GM21381 (cell line): ENCODE data around the gene TUBA1C.
"Not testable (repeated sequence)": the region's sequence is repeated elsewhere in the genome, so short reads cannot be mapped to it uniquely, and the experiment has no call there.

Experiments
- ATAC-seq: cut with Tn5 transposase; IDR thresholded peaks from one replicate; pipeline ENCODE4 v1.9.1; 2021; ENCODE audit warnings: mild to moderate bottlenecking, moderate library complexity; ENCODE audit not compliant: unreplicated experiment

Gene TUBA1C

GRCh38 chr12:49282740-49283375, 18.0 kb downstream of the TUBA1C start:
- ATAC-seq, result not testable (repeated sequence)

GRCh38 chr12:49283541-49284429, 18.9 kb downstream of the TUBA1C start:
- no peak for ATAC-seq

- ATAC-seq, result no peak
Measured at GRCh38 chr12:49284672-49285071, 19.8 kb downstream of the TUBA1C start.

- ATAC-seq, result no peak
Measured at GRCh38 chr12:49287876-49288275, 23.0 kb downstream of the TUBA1C start.

- no peak for ATAC-seq
Measured at GRCh38 chr12:49288412-49288853, 23.6 kb downstream of the TUBA1C start.

GRCh38 chr12:49288922-49289555, 24.2 kb downstream of the TUBA1C start:
- ATAC-seq, result no peak

- no peak for ATAC-seq
Measured at GRCh38 chr12:49292729-49293055, 27.8 kb downstream of the TUBA1C start.

GRCh38 chr12:49293056-49293956, 28.4 kb downstream of the TUBA1C start:
- no peak for ATAC-seq

DNA sequence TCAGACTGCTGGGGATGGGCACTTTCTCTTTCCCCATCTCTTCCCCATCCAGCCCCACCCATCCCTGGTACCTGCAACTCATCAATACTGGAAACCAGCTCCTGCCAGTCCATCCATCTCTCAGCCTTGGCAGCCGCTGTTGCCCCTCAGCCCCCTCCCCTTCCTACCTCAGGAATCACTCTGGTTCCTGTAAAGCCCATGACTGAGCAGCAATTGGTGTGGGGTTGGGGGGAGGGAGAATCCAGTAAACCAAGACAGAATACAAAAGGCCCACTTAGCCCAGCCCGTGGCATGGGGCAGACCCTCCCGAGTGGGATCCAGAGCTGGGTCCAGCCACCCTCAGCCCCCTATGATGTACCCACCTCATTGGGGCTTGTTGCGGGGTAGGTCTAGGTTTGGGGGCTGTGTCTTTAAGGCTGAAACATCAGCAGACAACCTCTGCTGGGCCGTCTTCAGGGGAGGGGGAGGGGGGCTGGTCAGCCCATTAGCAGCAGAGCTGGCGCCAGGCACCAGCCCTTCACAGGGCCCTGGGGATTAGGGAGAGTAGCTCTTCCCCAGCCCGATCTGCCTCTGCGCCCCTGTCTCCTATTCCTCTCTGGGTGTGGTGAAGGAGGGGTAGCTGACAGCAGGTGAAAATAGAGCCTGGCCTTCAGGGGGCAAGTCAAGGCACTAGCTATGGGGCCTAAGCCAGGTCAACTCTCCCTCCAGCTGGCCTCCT, 29.4 kb downstream of the TUBA1C start:
- no peak for ATAC-seq

DNA sequence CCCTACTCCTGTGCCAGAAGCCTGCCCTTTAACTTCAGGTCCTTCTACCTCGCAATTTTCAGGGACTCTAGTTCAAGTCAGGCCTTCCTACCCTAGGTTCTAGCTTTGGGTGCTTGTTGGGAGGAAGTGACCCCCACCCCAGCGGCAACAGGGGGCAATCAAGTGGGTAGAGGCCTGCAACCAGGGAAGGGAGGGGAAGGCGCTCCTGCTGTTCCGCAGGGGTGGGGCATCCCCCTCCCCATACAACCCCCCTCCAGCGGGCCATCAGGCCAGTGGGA, 29.9 kb downstream of the TUBA1C start:
- no peak for ATAC-seq

- ATAC-seq, result no peak
Measured at GRCh38 chr12:49295082-49295936, 30.4 kb downstream of the TUBA1C start, which contains the start of gene PRPH. Gene PRPH (plus strand): TSS chr12:49295147. CDS start chr12:49295201, 54 bp downstream.

GRCh38 chr12:49296034-49296835, 31.4 kb downstream of the TUBA1C start:
- no peak for ATAC-seq

DNA sequence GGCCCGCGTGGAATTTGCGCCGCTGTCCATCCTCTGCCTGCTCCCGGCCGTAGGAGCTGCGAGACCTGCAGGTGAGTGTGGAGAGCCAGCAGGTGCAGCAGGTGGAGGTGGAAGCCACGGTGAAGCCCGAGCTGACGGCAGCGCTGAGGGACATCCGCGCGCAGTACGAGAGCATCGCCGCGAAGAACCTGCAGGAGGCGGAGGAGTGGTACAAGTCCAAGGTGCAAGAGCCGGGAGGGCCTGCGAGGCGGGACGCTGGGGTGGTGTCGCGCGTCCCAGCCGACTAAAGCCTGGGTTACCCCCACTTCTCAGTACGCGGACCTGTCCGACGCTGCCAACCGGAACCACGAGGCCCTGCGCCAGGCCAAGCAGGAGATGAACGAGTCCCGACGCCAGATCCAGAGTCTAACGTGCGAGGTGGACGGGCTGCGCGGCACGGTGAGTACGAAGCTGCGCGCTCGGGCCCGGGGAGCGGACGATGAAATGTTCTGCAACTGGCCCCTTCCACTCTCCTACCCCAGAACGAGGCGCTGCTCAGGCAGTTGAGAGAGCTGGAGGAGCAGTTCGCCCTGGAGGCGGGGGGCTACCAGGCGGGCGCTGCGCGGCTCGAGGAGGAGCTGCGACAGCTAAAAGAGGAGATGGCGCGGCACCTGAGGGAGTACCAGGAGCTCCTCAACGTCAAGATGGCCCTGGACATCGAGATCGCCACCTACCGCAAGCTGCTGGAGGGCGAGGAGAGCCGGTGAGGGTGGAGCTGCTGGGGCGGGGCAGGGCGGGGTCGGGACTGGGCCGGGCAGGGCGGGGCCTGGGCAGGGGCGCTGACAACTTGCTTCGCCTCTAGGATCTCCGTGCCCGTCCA, 32.2 kb downstream of the TUBA1C start:
- ATAC-seq, result no peak

- ATAC-seq, result no peak
Measured at GRCh38 chr12:49297695-49298060, 32.8 kb downstream of the TUBA1C start.

DNA sequence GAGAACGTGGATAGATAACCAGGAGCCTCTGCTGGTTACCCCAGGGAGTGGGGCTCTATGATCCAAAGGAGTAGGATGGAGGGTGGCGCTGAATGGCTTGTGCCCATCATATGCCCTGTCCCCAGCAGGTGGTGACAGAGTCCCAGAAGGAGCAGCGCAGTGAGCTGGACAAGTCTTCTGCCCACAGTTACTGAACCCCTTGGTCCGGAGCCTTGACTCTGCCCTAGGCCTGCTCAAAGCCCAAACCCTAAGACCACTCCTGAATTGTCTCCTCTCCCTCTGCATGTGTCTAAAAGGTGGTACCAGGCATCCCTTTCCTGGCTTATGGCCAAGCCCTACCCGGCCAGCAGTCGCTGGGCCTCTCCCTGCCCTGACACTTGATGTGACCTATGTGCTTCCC, 33.3 kb downstream of the TUBA1C start:
- ATAC-seq, result no peak

DNA sequence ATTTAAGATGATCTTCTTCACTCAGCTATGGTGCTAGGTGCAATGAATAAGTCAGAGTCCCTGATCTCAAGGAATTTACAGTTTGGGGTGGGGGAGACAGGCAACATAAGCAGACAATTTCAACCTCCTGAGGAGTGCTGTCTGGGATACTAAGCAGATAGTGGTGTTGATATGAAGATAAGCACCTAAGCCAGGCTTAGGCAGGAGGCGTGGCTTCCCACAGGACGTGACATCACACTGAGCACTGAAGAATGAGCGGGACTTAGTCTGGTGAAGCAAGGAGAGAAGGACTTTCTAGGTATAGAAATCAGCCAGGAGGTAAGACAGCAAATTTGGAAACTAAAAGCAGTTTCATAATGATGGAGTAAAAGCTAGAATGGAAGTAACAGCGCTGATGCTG, 36.9 kb downstream of the TUBA1C start:
- ATAC-seq, result no peak

DNA sequence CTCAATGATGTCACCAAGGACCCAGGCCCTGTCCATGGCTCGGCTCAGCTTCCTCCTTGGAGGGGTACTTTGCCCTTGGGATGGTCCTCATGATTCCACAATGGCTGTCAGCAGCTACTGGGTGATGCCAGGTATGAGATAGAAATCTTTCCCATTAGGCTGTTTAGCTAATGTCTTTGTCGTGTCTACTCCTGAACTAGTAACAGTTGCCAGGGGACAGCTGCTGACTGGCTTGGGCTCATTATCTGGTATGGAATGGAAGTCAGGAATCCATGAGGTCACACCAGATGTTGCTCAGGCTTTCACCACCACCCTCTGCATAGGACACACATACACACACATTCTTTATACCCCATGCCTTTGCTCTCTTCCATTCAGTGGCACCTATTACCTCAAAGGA, 39.3 kb downstream of the TUBA1C start:
- no peak for ATAC-seq
